ENCODE data around the gene MAD1L1. TPM values are rescaled to one million over a fixed set of nuclear protein-coding genes. Genes with fewer than 3 reads are reported as not detected.
"Not testable (repeated sequence)": the region's sequence is repeated elsewhere in the genome, so short reads cannot be mapped to it uniquely, and the experiment has no call there.

The MAD1L1 gene
- total RNA-seq, 1 experiment from 2014 or later = 43.8 TPM

DNA sequence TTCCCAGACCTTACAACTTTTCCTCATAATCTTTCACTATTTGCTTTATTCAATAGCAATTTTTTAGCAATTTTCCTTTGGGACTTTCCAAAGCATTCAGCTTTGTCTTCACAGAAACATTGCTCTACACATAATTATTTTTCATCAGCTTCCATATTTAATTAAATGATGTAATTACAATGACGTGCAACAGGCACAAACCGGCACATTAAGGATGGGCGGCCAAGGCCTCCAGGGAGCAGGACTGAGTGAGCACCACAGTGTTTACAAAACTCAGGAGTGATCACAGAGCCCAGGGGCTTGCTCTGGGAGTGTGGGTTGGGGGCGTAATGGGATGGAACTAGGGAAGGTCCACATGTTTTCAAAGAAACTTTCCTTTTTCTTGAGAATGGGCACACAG lies 69.8 kb downstream of the MAD1L1 start:
- CTCF ChIA-PET = no interaction called here
- POLR2A ChIA-PET = interaction anchor here (0.6 kb wide), 1 partner anchor 211 kb away, joined by 6 read pairs; no protein-coding TSS in a partner anchor
- H3K4me1 Mint-ChIP-seq = peaks cover 34% of the 10 kb centered on the region
- H3K27me3 Mint-ChIP-seq (ENCODE audit: low read depth) = no peaks in the 10 kb centered on the region
- no peaks in the 10 kb centered on the region for H3K9me3 Mint-ChIP-seq
- TF ChIP-seq AR (CRISPR knock-in tag; IDR thresholded peaks at IDR 0.05) = no peak
- no peak for TF ChIP-seq ESRRA (CRISPR knock-in tag; IDR thresholded peaks at IDR 0.05; ENCODE audit: borderline replicate concordance)
- no peak for TF ChIP-seq NR2C2 (CRISPR knock-in tag; IDR thresholded peaks at IDR 0.05)
- no peak for TF ChIP-seq JUN (CRISPR knock-in tag; IDR thresholded peaks at IDR 0.05)
- TF ChIP-seq, protein P1, sequence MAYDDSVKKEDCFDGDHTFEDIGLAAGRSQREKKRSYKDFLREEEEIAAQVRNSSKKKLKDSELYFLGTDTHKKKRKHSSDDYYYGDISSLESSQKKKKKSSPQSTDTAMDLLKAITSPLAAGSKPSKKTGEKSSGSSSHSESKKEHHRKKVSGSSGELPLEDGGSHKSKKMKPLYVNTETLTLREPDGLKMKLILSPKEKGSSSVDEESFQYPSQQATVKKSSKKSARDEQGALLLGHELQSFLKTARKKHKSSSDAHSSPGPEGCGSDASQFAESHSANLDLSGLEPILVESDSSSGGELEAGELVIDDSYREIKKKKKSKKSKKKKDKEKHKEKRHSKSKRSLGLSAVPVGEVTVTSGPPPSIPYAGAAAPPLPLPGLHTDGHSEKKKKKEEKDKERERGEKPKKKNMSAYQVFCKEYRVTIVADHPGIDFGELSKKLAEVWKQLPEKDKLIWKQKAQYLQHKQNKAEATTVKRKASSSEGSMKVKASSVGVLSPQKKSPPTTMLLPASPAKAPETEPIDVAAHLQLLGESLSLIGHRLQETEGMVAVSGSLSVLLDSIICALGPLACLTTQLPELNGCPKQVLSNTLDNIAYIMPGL (CRISPR knock-in tag; IDR thresholded peaks at IDR 0.05) = no peak
- no peak for TF ChIP-seq IRF2 (CRISPR knock-in tag; IDR thresholded peaks at IDR 0.05; ENCODE audit: borderline replicate concordance, low read depth)
- no peak for TF ChIP-seq ZBTB21 (CRISPR knock-in tag; IDR thresholded peaks at IDR 0.05; ENCODE audit: borderline replicate concordance)
- ATAC-seq (no peak), DNase-seq (ENCODE audit: low spot score) (peak; percentile 8)
- H3K27ac Mint-ChIP-seq = peak overlapping the region; percentile 88
- peaks cover 6% of the 10 kb centered on the region for H3K36me3 Mint-ChIP-seq
- H3K4me3 Mint-ChIP-seq = no peak overlapping the region

- H3K36me3 Mint-ChIP-seq; DNase-seq (ENCODE audit: low spot score); ATAC-seq; H3K9me3 Mint-ChIP-seq; H3K27me3 Mint-ChIP-seq (ENCODE audit: low read depth); H3K4me3 Mint-ChIP-seq; CTCF ChIA-PET: not testable (repeated sequence)
- POLR2A ChIA-PET = interaction anchor here (0.6 kb wide), 1 partner anchor 210 kb away, joined by 6 read pairs; no protein-coding TSS in a partner anchor
- Mint-ChIP-seq H3K4me1 (peaks cover 34% of the 10 kb centered on the region), H3K27ac (peak overlapping the region; percentile 37; the same call in 1 of the 2 replicates)
Observed at GRCh38 chr7:2162004-2162902, 70.5 kb downstream of the MAD1L1 start.

DNA sequence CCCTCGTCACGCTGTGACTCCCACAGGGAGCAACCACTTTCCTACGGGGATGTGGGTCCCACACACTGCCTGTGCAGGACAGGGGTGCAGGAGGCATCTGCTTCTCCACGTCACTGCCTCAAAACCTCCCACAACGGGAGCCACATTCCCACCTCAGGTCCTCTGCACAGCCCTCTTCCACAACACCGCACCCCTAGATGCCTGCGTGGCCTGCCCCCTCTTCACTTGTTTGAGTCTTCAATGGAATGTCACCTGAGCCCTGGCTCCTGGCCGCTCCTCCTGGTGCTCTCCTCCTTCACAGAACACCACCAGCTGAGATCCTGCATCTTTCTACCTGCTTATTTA lies 73.6 kb downstream of the MAD1L1 start:
- ATAC-seq = peak; percentile 72
- Mint-ChIP-seq H3K9me3 (no peaks in the 10 kb centered on the region), H3K36me3 (peaks cover 6% of the 10 kb centered on the region), H3K27ac (peak overlapping the region; percentile 88), H3K4me1 (peaks cover 31% of the 10 kb centered on the region), H3K4me3 (no peak overlapping the region), H3K27me3 (ENCODE audit: low read depth) (no peaks in the 10 kb centered on the region)
- TF ChIP-seq, protein P2, sequence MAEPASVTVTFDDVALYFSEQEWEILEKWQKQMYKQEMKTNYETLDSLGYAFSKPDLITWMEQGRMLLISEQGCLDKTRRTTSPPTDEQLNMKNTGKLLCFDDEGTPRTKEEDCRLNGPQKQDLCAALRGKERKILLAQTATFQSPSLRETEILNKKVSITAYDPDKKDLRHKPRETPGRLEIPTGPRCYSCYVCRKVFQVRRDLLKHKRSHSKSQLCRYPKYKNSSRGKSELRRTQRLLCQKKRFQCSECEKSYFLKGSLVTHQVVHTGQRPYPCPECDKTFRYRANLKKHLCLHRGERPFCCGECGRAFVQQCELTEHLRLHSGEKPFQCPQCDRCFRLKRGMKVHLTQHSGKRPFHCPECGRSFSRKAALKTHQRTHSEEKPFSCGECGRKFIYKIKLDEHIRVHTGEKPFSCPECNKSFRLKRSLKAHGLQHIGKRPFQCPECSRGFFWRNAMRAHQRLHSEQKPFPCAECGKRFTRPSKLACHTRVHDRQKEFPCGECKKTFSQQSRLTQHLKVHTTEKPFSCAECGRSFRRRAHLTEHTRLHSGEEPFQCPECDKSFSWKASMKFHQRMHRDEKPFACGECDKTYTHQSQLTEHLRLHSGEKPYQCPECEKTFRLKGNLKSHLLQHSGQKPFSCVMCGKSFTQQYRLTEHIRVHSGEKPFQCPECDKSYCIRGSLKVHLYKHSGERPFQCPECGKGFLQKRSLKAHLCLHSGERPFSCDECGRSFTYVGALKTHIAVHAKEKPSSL (CRISPR knock-in tag; conservative IDR thresholded peaks at IDR 0.05) = no peak
- no peak for TF ChIP-seq ZNF138 (CRISPR knock-in tag; conservative IDR thresholded peaks at IDR 0.05)
- no peak for TF ChIP-seq ZNF232 (CRISPR knock-in tag; IDR thresholded peaks at IDR 0.05)
- TF ChIP-seq, protein P3, sequence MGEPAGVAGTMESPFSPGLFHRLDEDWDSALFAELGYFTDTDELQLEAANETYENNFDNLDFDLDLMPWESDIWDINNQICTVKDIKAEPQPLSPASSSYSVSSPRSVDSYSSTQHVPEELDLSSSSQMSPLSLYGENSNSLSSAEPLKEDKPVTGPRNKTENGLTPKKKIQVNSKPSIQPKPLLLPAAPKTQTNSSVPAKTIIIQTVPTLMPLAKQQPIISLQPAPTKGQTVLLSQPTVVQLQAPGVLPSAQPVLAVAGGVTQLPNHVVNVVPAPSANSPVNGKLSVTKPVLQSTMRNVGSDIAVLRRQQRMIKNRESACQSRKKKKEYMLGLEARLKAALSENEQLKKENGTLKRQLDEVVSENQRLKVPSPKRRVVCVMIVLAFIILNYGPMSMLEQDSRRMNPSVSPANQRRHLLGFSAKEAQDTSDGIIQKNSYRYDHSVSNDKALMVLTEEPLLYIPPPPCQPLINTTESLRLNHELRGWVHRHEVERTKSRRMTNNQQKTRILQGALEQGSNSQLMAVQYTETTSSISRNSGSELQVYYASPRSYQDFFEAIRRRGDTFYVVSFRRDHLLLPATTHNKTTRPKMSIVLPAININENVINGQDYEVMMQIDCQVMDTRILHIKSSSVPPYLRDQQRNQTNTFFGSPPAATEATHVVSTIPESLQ (CRISPR knock-in tag; IDR thresholded peaks at IDR 0.05) = no peak
- TF ChIP-seq NR2C2 (CRISPR knock-in tag; IDR thresholded peaks at IDR 0.05) = 0 out of 2 replicates have a peak, but pooled peaks have one; percentile 39
- TF ChIP-seq RORB (CRISPR knock-in tag; IDR thresholded peaks at IDR 0.05) = no peak
- no peak for TF ChIP-seq TCF7 (CRISPR knock-in tag; IDR thresholded peaks at IDR 0.05; ENCODE audit: low read depth)
- no peak for TF ChIP-seq ZNF263 (CRISPR knock-in tag; IDR thresholded peaks at IDR 0.05; ENCODE audit: low read depth)
- TF ChIP-seq, protein P4, sequence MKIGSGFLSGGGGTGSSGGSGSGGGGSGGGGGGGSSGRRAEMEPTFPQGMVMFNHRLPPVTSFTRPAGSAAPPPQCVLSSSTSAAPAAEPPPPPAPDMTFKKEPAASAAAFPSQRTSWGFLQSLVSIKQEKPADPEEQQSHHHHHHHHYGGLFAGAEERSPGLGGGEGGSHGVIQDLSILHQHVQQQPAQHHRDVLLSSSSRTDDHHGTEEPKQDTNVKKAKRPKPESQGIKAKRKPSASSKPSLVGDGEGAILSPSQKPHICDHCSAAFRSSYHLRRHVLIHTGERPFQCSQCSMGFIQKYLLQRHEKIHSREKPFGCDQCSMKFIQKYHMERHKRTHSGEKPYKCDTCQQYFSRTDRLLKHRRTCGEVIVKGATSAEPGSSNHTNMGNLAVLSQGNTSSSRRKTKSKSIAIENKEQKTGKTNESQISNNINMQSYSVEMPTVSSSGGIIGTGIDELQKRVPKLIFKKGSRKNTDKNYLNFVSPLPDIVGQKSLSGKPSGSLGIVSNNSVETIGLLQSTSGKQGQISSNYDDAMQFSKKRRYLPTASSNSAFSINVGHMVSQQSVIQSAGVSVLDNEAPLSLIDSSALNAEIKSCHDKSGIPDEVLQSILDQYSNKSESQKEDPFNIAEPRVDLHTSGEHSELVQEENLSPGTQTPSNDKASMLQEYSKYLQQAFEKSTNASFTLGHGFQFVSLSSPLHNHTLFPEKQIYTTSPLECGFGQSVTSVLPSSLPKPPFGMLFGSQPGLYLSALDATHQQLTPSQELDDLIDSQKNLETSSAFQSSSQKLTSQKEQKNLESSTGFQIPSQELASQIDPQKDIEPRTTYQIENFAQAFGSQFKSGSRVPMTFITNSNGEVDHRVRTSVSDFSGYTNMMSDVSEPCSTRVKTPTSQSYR (CRISPR knock-in tag; IDR thresholded peaks at IDR 0.05) = no peak
- DNase-seq (ENCODE audit: low spot score) = peak; percentile 50
- ChIA-PET POLR2A (no interaction called here), CTCF (interaction anchor here (0.6 to 1.3 kb wide), 3 partner anchors 16 to 59 kb away, joined by 4 to 5 read pairs (median 4); no protein-coding TSS in a partner anchor)
